Astrocyte of the cerebellum (primary cell): Measurements from ENCODE around the gene PDRG1.

Experiments
- DNase-seq: peaks from one replicate; pipeline ENCODE4 v3.0.0-alpha.2; 2011; ENCODE audit warnings: low read depth
- H3K4me3 ChIP-seq: 2 replicates; pipeline ENCODE4 v1.5.1; 2011; ENCODE audit warnings: mild to moderate bottlenecking, low read depth, low read length, moderate library complexity
- in situ Hi-C: cut with HindIII; loops from 2 replicates; pipeline ENCODE4 v1.10.0; 2017; ENCODE audit warnings: low sequenced_read_pairs
- TF ChIP-seq, protein P1 (sequence below): IDR thresholded peaks from 2 replicates; pipeline ENCODE4 v1.5.1; 2012; ENCODE audit warnings: low read length, low read depth, moderate library complexity, mild to moderate bottlenecking; ENCODE audit errors: missing control alignments

Gene PDRG1

DNA sequence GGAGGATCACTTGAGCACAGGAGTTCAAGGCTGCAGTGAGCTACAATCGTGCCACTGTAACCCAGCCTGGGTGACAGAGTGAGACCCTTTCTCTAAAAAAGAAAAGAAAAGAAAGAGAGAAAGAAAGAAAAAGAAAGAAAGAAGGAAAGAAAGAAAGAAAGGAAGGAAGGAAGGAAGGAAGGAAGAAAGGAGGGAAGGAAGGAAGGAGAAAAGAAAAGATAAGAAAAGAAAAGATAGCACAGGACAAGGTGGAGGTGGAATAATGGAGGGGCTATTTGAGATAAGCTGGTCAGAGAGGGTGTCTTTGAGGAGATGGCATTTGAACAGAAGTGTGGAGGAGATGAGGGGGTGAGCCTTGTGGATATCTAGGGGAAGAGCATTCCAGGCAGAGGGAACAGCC, 2.7 kb upstream of the PDRG1 start:
- in situ Hi-C loops, result no loop called here
- TF ChIP-seq, protein P1, sequence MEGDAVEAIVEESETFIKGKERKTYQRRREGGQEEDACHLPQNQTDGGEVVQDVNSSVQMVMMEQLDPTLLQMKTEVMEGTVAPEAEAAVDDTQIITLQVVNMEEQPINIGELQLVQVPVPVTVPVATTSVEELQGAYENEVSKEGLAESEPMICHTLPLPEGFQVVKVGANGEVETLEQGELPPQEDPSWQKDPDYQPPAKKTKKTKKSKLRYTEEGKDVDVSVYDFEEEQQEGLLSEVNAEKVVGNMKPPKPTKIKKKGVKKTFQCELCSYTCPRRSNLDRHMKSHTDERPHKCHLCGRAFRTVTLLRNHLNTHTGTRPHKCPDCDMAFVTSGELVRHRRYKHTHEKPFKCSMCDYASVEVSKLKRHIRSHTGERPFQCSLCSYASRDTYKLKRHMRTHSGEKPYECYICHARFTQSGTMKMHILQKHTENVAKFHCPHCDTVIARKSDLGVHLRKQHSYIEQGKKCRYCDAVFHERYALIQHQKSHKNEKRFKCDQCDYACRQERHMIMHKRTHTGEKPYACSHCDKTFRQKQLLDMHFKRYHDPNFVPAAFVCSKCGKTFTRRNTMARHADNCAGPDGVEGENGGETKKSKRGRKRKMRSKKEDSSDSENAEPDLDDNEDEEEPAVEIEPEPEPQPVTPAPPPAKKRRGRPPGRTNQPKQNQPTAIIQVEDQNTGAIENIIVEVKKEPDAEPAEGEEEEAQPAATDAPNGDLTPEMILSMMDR, result no peak
- no peak overlapping the region for H3K4me3 ChIP-seq
- no peak for DNase-seq

DNA sequence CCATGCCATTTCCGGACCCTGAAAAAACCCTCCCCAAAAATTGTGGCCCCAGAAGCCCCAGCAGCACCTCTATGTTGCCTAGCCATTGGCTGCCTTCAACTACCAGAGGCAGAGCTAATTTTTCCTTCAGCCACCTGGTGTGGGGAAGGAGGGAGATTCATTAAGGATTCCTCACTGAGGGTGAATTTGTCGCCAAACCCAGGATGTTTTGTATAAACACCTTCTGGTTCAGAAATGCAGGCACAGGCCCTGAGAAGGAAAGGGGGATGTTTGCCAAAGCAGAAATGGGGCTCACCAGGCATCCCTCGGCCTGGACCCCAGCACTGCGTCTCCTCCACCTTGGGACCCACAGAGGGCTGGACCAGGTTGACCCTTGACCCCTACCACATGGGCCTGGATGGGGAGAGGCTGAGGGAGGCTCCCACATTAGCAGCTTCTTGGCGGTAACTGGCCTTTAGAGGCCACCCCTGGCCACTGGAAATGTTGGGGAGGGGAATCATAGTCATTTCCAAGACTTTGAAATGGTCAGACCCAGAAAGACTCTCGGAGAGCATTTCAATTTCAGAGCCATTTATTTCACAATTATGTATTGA, 1.8 kb upstream of the PDRG1 start:
- in situ Hi-C loops, result no loop called here
- TF ChIP-seq, protein P1, result no peak

DNA sequence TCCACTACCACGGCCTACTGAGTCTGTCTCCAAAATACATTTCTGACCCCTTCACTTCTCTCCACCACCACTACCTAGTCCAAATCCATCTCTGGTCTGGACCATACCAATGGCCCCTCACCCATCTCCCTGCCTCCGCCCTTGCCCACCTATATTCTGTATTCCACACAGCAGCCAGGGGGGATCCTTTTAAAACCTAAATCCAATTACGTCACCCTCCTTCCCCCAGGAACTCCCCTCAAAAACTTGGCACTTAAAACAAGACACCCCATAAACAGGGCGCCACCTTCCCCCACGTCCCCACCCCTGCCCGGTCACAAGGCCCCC, 680 bp downstream of the PDRG1 start:
- in situ Hi-C loops, result no loop called here
- TF ChIP-seq, protein P1, result no peak
- H3K4me3 ChIP-seq, result peak overlapping the region; percentile 76
- DNase-seq, result no peak

More for the DNA sequence above, 1.8 kb upstream of the PDRG1 start:
- DNase-seq, result no peak
- H3K4me3 ChIP-seq, result no peak overlapping the region

DNA sequence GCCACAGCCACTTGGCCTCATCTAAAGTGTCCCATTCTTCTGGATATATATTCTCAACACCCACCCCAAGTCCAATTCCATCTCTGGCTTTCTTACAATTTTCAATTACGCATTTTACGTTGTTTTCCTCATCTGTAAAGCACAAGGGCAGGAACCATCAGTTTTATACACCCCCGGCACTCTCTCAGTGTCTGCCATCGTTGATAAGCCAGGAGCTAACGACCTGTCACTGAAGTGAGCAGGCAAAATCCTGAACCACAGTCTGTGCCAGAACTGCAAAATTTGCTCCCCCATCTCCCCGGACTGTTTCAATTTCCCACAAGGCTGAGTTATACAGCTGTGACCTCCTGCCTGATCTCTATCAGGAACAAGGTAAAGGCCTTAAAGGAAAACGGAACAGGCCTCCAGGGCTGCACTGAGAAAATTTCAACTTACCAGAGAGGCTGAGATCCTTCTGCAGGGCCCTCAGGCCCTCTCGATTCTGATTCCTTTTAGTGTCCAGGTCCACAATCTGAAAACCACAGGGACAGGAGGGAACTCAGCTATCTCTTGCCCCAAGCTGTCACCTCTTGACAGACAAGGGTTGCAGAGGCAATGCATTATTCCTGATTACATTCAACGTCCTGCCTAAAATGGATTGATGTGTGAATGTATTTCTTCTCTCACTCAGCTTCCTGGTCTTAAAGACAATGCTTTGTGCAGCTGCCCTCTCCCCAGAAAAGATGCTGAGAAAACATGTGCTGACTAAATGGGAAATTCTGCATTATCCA, 1.8 kb downstream of the PDRG1 start:
- H3K4me3 ChIP-seq, result no peak overlapping the region
- in situ Hi-C loops, result loop anchor here (10.0 kb wide), 1 partner anchor 95 kb away; no protein-coding TSS in a partner anchor
- no peak for DNase-seq
- TF ChIP-seq, protein P1, result no peak

DNA sequence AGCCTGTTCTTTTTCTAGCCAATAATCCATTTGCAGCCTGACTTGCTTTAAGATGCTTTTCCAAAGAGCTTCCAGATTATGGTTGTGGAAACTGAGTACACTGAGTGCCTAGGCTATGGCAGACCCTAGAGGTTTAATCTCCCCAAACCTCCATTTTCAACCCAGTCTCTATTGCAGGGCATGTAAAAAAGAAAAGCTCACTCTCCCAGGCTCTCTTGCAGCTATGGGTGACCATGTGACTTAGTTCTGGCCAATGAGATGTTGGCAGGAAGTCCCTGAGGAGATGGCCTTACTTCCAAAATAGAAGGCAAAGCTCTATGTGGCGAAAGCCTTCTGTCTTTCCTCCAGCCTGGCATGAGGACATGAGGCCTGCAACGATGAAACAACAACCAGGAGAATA, 3.8 kb downstream of the PDRG1 start:
- in situ Hi-C loops, result loop anchor here (10.0 kb wide), 1 partner anchor 93 kb away; no protein-coding TSS in a partner anchor
- TF ChIP-seq, protein P1, result no peak
- DNase-seq, result no peak
- H3K4me3 ChIP-seq, result no peak overlapping the region

DNA sequence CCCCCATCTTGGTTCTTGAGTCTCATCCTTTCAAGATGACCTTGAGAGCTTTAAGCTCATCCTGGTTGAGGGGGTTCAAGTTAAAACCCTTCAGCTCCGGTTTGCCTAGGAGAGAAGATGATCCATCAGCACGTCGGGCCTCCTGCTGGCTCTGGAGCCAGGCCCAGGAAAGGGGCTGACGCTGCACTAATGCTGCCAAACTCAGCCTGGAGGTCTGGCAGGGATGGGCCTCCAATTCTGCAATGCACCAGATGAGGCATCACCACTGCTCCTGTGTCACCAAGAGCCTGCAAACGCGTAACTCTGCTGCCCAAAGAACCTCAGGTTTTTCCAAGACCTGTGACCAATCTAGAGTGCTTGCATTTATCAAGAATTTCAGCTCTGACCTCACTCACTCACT, 6.1 kb downstream of the PDRG1 start:
- peak; percentile 72 for DNase-seq
- in situ Hi-C loops, result loop anchor here (10.0 kb wide), 1 partner anchor 91 kb away; no protein-coding TSS in a partner anchor
- H3K4me3 ChIP-seq, result no peak overlapping the region
- TF ChIP-seq, protein P1, result peak; percentile 14
